H9 (cell line): ENCODE data around the gene HECW1. TPM values are rescaled to one million over a fixed set of nuclear protein-coding genes. Genes with fewer than 3 reads are reported as not detected.

Experiments used
- DNase-seq: peaks from one replicate; pipeline ENCODE4 v3.0.0-alpha.2; 2017
- H2AFZ ChIP-seq: one replicate; pipeline ENCODE4 v1.6.1; 2013; ENCODE audit warnings: mild to moderate bottlenecking, low read length, control low read depth, moderate library complexity
- H2AK5ac ChIP-seq: 2 replicates; pipeline ENCODE4 v1.6.1; 2013; ENCODE audit warnings: low read length, control low read depth, mixed read lengths; ENCODE audit not compliant: insufficient read length
- H2BK120ac ChIP-seq: one replicate; pipeline ENCODE4 v1.6.1; 2013; ENCODE audit warnings: low read depth, mild to moderate bottlenecking, low read length, control low read depth, inconsistent platforms; ENCODE audit not compliant: poor library complexity, severe bottlenecking
- H2BK12ac ChIP-seq: 2 replicates; pipeline ENCODE4 v1.6.1; 2013; ENCODE audit warnings: low read length, control low read depth, mixed read lengths, low read depth; ENCODE audit not compliant: insufficient read length
- H2BK15ac ChIP-seq: 2 replicates; pipeline ENCODE4 v1.6.1; 2013; ENCODE audit warnings: low read depth, low read length, control low read depth
- H2BK20ac ChIP-seq: one replicate; pipeline ENCODE4 v1.6.1; 2013; ENCODE audit warnings: low read depth, mild to moderate bottlenecking, low read length, control low read depth, inconsistent platforms; ENCODE audit not compliant: poor library complexity, severe bottlenecking
- H2BK5ac ChIP-seq: 2 replicates; pipeline ENCODE4 v1.6.1; 2013; ENCODE audit warnings: low read length, control low read depth, mixed read lengths; ENCODE audit not compliant: insufficient read length
- H3K14ac ChIP-seq: 2 replicates; pipeline ENCODE4 v1.6.1; 2013; ENCODE audit warnings: low read length, control low read depth; ENCODE audit not compliant: insufficient read depth
- H3K18ac ChIP-seq: 2 replicates; pipeline ENCODE4 v1.6.1; 2013; ENCODE audit warnings: low read depth, mild to moderate bottlenecking, mixed read lengths, low read length, control low read depth; ENCODE audit not compliant: insufficient read length
- H3K23ac ChIP-seq: 2 replicates; pipeline ENCODE4 v1.6.1; 2013; ENCODE audit warnings: low read length, control low read depth, mixed read lengths, low read depth; ENCODE audit not compliant: insufficient read length
- H3K23me2 ChIP-seq: 2 replicates; pipeline ENCODE4 v1.6.1; 2013; ENCODE audit warnings: low read depth, mild to moderate bottlenecking, mixed read lengths, low read length, control low read depth; ENCODE audit not compliant: insufficient read length, poor library complexity, severe bottlenecking
- H3K27ac ChIP-seq: 2 replicates; pipeline ENCODE4 v1.5.1; 2013; ENCODE audit warnings: low read length, control low read depth, mixed read lengths, low read depth; ENCODE audit not compliant: insufficient read length
- H3K27me3 ChIP-seq: 2 replicates; pipeline ENCODE4 v1.6.1; 2013; ENCODE audit warnings: low read length, control low read depth, inconsistent platforms; ENCODE audit not compliant: insufficient read depth
- H3K4ac ChIP-seq: 2 replicates; pipeline ENCODE4 v1.6.1; 2013; ENCODE audit warnings: low read depth, mild to moderate bottlenecking, control low read depth, inconsistent platforms, low read length, moderate library complexity
- H3K4me1 ChIP-seq: 2 replicates; pipeline ENCODE4 v1.6.1; 2013; ENCODE audit warnings: low read length, control low read depth, inconsistent platforms; ENCODE audit not compliant: insufficient read depth
- H3K4me2 ChIP-seq: 2 replicates; pipeline ENCODE4 v1.6.1; 2013; ENCODE audit warnings: low read length, control low read depth, mixed read lengths; ENCODE audit not compliant: insufficient read length, insufficient read depth
- H3K56ac ChIP-seq: 2 replicates; pipeline ENCODE4 v1.6.1; 2013; ENCODE audit warnings: low read depth, mild to moderate bottlenecking, mixed read lengths, low read length, control low read depth; ENCODE audit not compliant: insufficient read length
- H3K79me1 ChIP-seq: 2 replicates; pipeline ENCODE4 v1.6.1; 2013; ENCODE audit warnings: low read depth, mild to moderate bottlenecking, moderate library complexity, low read length, control low read depth, inconsistent platforms; ENCODE audit not compliant: insufficient read depth, poor library complexity, severe bottlenecking
- H3K79me2 ChIP-seq: 2 replicates; pipeline ENCODE4 v1.6.1; 2013; ENCODE audit warnings: low read length, control low read depth, inconsistent platforms; ENCODE audit not compliant: insufficient read depth
- H3K9ac ChIP-seq: 2 replicates; pipeline ENCODE4 v1.6.1; 2013; ENCODE audit warnings: low read length, control low read depth, mixed read lengths; ENCODE audit not compliant: insufficient read length; ENCODE audit errors: extremely low read depth
- H3K9me3 ChIP-seq: one replicate; pipeline ENCODE4 v1.6.1; 2013; ENCODE audit warnings: low read depth, low read length, inconsistent platforms; ENCODE audit not compliant: control insufficient read depth
- H3T11ph ChIP-seq: one replicate; pipeline ENCODE4 v1.6.1; 2013; ENCODE audit warnings: mild to moderate bottlenecking, low read length, control low read depth, inconsistent platforms
- H4K20me1 ChIP-seq: one replicate; pipeline ENCODE4 v1.6.1; 2013; ENCODE audit not compliant: control insufficient read depth, insufficient read length, insufficient read depth
- H4K5ac ChIP-seq: 2 replicates; pipeline ENCODE4 v1.6.1; 2013; ENCODE audit warnings: low read depth, mild to moderate bottlenecking, mixed read lengths, low read length, control low read depth; ENCODE audit not compliant: insufficient read length
- H4K8ac ChIP-seq: replicated peaks from 2 replicates; pipeline ENCODE4 v1.6.1; 2013; ENCODE audit warnings: low read length, control low read depth, mixed read lengths, low read depth; ENCODE audit not compliant: insufficient read length
- H4K91ac ChIP-seq: 2 replicates; pipeline ENCODE4 v1.6.1; 2013; ENCODE audit warnings: low read depth, mild to moderate bottlenecking, moderate library complexity, mixed read lengths, low read length, control low read depth; ENCODE audit not compliant: insufficient read length
- H3K27ac Mint-ChIP-seq, 3 experiments: 2 replicates in 2 of 3; 3 replicates in 1 of 3; pipeline ENCODE4 v1.8.0; 2020 to 2021; ENCODE audit warnings: mixed read lengths in 3 of 3, mild to moderate bottlenecking in 1 of 3, moderate library complexity in 1 of 3
- H3K27me3 Mint-ChIP-seq: 2 replicates; pipeline ENCODE4 v1.8.0; 2021; ENCODE audit warnings: low read depth, mild to moderate bottlenecking, moderate library complexity, mixed read lengths
- H3K36me3 Mint-ChIP-seq, 3 experiments: 2 replicates in 2 of 3; 3 replicates in 1 of 3; pipeline ENCODE4 v1.8.0; 2020 to 2021; ENCODE audit warnings: low read depth in 3 of 3, mixed read lengths in 3 of 3; ENCODE audit not compliant: insufficient read depth in 1 of 3
- H3K4me1 Mint-ChIP-seq, 2 experiments: 2 replicates each; pipeline ENCODE4 v1.8.0; 2020; ENCODE audit warnings: mixed read lengths in 2 of 2
- H3K4me3 Mint-ChIP-seq, 2 experiments: 2 replicates in 1 of 2; 3 replicates in 1 of 2; pipeline ENCODE4 v1.8.0; 2020 to 2021; ENCODE audit warnings: mild to moderate bottlenecking in 2 of 2, mixed read lengths in 2 of 2, moderate library complexity in 1 of 2
- H3K9me3 Mint-ChIP-seq, 2 experiments: 2 replicates in 1 of 2; 3 replicates in 1 of 2; pipeline ENCODE4 v1.8.0; 2020; ENCODE audit warnings: mild to moderate bottlenecking in 2 of 2, mixed read lengths in 2 of 2, moderate library complexity in 1 of 2
- CTCF ChIP-seq: fragments of 200-600 bp; sonication (generic); conservative IDR thresholded peaks from 3 replicates; pipeline ENCODE4 v1.8.0; 2021; ENCODE audit warnings: antibody characterized with exemption, mild to moderate bottlenecking
- WGBS: extraction: QIAGEN DNeasy Blood & Tissue Kit; methylation state at CpG from one replicate; pipeline ENCODE4 v1.1.7; 2013; ENCODE audit warnings: missing lambda C conversion rate, low lambda C conversion rate, mixed read lengths; ENCODE audit not compliant: insufficient read length; ENCODE audit errors: extremely low coverage; 5-methylcytosine and 5-hydroxymethylcytosine counted together
- total RNA-seq: library from RNA; stranded (reverse); gene quantifications from 2 replicates; pipeline ENCODE4 v1.2.1, GENCODE V29; 2021

The HECW1 gene
- total RNA-seq, 1 experiment from 2014 or later: 5.0 TPM

- Histone ChIP-seq H2BK12ac (no peak overlapping the region), H3K4me1 (no peaks in the 10 kb centered on the region), H4K8ac (no peak overlapping the region), H3K9me3 (no peaks in the 10 kb centered on the region), H4K5ac (no peak overlapping the region), H3K23ac (no peak overlapping the region), H2BK120ac (no peak overlapping the region), H3T11ph (no peak overlapping the region), H3K4me2 (no peak overlapping the region), H2BK5ac (no peak overlapping the region), H3K79me1 (no peaks in the 10 kb centered on the region), H4K20me1 (no peaks in the 10 kb centered on the region), H2BK20ac (no peak overlapping the region), H4K91ac (no peak overlapping the region), H3K27ac (no peak overlapping the region), H3K79me2 (no peaks in the 10 kb centered on the region), H3K14ac (no peak overlapping the region), H3K18ac (no peak overlapping the region), H3K27me3 (no peaks in the 10 kb centered on the region), H2AK5ac (no peak overlapping the region), H3K56ac (no peak overlapping the region), H2AFZ (no peak overlapping the region), H3K9ac (no peak overlapping the region), H3K23me2 (no peaks in the 10 kb centered on the region), H2BK15ac (no peak overlapping the region), H3K4ac (no peak overlapping the region)
- no peak for DNase-seq
- H3K4me3 Mint-ChIP-seq: no peak overlapping the region
- peaks cover 0 to 10% of the 10 kb centered on the region in 2 experiments; a peak in 1 of 4 replicates for H3K4me1 Mint-ChIP-seq
- H3K27ac Mint-ChIP-seq: no peak overlapping the region
- no peak for TF ChIP-seq CTCF
- peaks cover 8 to 26% (median 8%) of the 10 kb centered on the region in 3 experiments for H3K36me3 Mint-ChIP-seq
- H3K9me3 Mint-ChIP-seq: peaks cover 8 to 12% of the 10 kb centered on the region in 2 experiments
- no peaks in the 10 kb centered on the region; the same call in none of the 2 replicates for H3K27me3 Mint-ChIP-seq
- no CpG with 5 or more reads among the region's 2 CpGs for WGBS
Measured at GRCh38 chr7:43385856-43386255, 273.4 kb downstream of the HECW1 start.
